ENCODE measurements around the gene PHACTR3.

The PHACTR3 gene

DNA sequence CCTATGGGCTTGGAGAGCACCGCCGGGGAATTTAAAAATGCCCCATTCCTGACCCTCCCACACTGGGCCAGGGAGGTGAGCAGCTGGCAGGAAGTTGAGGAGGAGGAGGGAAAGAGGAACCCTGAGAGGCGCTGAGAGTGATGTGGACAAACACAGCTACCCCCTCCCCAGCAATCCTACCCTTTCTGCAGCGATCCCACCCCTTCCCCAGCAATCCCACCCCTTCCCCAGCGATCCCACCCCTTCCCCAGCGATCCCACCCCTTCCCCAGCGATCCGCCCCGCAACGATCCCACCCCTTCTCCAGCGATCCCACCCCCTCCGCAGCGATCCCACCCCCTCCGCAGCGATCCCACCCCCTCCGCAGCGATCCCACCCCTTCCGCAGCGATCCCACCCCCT is 217.4 kb downstream of the PHACTR3 start:
- DNase-seq, result no peak

DNA sequence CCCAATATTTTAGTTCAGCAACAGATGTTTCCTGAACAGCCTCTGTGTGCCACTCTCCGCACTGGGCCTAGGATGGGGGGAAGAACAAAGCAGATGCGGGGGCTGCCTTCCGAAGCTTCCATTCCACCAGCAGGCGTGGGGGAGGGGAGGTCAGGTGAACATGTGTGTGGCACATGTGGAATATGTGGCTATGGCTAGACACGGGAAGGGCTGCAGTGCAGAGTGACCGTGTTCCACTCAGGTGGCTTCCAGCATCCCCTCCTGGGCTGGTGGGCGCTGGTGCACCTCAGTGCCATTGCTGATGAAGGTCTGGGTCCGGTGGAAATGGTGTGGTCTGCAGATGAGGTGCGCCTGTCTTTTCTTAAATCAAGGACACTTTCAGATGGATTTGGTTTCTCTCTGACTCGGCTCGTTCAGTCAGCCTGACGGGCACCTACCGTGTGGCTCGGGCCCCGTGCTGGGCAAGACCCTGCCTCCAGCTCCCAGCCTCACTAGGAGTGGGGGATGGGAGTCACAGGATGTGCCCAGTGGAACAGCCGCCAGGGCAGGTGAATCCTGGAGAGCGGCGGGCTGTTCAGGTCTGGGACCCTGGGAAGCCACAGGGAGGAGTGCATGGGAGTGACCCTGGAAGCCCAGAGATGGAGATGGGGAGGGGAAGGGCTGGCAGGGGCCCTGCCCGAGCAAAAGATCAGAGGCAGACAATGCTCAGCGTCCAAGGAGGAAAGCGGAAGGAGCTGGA is 218.1 kb downstream of the PHACTR3 start:
- no peak for DNase-seq

DNA sequence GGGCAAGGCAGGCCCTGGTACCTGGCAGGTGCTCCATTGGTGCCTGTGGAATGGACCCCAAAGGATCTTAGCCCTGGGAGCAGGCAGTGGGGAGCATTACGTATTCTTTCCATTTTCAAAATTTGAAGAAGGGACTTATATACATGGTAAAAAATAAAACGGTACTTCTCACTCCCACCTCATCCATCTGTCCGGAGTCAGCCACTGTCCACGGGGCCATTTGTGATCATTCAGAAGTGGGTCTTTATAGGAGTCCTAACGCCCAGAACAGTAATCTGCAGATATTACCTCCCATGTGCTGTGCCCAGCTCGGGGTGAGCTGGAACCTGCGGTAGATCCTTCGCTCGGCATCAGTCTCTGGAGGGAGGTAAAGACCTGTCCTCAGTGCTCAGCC is 218.7 kb downstream of the PHACTR3 start:
- no peak for DNase-seq

DNA sequence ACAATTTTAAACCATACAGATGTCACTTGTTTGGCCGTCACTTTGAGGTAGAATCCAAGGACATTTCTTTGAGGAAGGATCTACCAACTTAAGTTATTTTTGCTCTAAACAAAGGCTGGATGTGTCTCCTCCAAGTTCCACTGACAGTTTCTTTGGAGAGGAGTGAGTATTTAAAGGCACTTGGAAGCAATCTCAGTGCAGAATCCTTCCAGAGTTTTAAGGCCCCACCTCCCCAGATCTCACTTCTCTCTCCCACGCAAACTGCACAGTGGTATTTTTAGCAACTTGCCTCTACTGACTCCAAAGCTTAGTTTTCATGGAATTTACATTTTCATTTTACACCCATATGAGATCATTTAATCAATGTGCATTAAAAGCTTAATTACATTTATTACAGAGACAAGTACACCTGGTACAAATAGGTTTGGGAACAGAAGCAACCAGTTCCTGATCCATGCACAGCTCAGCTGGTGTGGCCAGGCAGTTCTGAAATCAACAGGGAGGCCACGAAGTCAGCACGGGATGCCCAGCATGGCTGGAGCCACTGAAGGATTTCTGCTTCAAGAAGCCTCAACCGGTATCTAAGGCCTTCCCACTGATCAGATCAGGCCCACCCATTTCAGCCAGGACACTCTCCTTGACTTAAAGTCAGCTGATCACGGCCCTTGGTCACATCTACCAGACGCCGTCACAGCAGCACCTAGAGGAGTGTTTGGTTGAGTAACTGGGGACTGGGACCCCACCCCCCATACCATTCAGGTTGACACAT is 219.3 kb downstream of the PHACTR3 start:
- no peak for DNase-seq

DNA sequence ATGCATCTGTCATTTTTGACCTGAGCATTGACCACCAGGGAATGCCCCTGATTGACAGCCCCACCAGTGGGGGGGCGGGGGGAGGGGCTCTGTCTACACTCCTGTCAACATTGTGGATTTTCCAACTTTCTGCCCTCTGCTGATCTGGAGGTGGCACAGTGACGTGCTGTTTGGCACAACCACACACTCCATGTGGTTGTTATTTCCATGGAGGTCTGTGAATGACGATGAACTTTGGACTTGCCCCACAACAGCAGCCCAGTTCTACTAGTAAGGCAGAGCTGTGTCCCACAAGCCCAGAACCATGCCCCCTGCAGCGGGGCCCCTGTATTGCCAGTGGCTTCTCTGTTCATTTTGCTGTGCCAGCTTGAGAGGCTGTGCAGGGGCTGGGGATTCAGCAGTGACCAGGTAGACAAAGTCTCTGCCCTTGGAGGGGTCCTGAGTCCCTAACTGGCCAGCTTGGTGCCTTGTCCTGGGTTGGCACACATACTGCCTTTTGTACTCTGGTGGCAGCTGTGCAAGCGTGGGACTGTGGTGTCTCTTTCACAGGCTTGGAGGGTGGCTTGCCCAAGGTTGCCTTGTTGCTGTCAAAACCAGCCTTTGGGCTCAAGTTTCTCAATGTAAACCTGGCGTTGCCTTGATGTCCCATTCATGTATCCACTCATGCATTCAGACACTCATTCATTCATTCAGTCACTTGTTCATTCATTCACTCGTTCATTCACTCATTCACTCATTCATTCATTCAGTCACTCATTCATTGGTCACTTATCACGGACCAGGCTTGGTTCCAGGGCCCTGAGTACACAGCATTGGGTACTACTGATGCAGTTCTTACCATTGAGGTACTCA is 220.6 kb downstream of the PHACTR3 start:
- no peak for DNase-seq

DNA sequence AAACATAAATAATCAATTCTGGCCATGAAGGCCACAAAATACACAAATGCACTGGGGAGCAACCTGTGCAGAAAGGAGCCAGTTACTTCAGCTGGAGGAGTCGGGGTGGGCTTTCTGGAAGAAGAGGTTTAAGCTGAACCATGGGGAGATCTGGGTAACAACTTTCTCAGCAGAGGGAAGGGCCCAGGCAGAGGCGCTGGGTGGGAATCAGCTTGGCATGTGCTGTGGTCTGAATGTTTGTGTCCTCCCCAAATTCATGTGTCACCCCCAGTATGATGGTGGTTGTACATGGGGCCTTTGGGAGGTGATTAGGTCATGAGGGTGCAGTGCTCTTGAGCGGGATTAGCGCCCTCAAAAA is 221.2 kb downstream of the PHACTR3 start:
- no peak for DNase-seq

DNA sequence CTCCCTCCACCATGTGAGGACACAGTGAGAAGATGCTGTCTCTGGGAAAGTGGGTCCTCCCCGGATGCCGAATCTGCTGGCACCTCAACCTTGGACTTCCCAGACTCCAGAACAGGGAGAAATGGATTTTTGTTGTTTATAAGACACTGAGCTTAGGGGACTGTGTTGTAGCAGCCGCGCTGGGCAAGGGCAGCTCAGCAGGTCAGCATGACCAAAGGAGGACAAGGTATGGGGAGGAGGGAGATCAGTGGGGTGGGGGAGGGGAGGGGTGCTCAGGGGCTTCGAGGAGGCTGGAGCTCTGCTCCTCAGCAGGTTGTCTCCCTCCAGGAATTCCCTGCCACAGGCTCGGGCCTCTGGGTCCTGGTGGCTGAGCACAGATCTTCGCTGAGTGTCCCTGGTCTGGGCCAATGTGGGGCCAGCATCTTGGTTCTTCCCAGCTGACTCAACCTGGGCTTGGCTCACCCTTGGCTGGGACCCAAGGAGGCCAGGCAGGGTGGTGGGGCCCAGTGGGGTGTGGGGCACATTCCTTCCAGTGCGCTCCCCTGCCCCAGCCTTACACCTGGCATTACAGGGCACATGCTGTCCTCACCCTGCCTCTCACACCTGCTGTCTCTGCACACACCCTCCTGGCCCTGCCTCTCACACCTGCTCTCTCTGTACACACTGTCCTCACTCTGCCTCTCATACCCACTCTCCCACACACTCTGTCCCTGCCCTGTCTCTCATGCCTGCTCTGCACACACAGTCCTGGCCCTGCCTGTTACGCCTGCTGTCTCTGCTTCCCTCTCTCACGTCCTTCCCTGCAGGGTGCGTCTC is 221.8 kb downstream of the PHACTR3 start:
- DNase-seq, result no peak

DNA sequence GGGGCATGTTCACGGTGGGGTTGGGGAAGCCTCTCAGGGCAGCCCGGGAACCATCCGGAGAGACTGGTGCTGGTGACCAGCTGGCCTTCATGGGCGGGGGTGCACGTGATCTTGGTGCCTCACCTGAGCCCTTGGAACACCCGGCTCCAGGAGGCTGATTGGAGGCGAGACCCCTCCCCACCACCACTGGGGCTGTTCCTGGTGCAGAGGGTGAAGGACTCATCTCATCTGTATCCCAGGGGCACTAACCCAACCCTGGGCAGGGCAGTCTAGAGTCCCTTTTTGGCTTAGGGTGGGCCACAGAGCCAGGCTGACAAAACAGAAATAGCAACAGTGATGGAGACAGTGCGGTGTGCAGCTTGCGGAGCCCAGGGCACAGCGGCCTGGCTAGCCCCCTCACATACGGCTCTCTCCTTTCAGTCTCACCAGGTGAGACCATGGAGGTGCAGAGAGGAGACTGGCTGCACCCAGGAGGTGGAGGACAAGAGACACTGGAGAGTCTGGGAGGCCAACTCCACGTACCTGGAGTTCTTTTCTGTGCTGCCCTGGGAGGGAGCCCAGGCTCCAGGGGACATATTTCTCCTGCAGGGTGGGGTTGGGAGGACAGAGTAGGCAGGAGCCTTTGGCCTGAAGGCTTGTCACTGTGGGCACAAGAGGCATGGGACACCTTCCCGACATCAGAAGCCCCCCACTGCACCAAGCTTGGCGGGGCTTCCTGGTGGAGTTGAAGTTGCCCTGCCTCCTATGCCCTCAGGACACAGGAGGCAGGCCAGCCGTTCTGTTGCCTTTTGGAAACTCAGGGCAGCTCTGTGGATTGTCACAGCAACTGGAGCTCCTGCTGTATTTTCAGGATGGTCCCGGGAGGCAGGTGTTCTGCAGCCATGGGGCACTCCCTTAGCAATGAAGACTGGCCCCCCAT is 223.1 kb downstream of the PHACTR3 start:
- no peak for DNase-seq

DNA sequence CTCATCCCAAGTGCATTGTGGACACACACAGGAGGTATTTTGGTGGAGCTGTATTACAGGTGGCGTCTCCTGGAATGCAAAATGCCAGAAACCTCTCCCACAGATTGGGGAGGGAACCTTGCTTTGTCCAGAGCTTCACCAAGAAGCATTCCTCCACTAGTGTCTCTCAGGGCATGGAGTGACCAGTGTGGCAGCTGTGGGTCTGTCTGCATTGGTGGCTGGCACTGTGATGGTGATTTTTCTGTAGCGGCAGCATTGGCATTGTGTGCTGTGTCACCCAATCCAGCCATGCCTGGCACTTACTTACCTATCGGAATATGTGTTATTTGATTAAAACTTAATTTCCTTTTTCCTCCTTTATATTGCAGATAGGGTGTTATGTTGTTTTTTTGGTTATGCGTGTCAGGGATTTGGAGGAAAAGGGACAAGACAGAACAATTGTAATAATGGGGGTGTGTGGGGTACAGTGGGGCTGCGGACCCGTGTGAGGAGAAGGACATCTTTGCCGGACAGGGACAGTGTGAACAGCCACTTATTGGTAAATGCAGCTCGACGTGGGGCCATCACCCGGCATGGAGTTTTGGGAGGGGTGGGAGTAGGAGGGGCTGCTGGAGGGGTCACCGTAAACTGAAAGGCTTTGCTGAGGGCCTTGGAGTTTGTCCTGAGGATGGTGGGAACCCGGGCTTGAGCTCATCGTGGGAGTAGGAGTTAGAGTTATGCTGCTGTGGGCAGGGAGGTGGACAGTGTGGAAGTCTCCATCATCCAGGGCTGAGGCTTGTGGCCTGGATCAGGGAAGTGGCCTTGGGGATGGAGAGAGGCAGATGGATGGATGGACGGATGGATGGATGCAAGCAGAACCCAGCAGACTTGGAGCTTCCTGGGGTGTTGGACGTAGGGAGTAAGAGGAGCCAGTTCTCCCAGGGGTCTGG is 224.0 kb downstream of the PHACTR3 start:
- no peak for DNase-seq

DNA sequence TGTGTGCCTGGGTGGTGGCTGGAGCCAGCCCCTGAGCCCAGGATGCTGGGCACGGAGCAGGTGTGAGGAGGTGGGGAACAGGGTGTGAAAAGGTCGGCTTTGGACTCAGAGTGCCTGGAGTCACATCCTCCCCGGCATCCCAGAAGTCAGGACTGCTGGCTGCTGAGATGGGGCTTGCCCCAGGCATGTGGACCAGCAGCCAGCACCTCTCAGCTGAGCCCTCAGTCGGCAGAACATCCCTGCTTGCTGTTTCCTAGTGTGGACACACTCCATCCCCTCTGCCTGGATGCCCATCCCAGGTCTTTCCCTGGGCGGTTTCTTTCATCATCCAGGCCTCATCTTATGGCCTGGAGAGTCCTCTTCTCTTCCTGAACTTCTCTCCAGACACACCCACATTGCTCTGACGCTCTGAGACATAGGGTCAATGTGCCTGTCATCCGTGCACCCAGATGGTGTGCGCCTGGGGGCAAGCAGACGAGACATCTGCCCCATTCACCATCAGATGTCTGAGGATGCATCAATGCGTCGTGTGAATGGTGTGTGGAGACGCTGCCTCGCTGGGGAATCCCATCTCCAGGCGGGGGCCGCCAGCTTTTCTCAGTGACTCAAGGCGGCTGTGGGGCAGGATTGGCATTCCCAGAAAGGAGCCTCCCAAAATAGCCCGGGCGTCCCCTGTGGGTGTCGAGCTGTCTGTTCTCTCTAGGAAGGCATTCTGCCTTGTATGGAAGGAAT is 224.9 kb downstream of the PHACTR3 start:
- no peak for DNase-seq

DNA sequence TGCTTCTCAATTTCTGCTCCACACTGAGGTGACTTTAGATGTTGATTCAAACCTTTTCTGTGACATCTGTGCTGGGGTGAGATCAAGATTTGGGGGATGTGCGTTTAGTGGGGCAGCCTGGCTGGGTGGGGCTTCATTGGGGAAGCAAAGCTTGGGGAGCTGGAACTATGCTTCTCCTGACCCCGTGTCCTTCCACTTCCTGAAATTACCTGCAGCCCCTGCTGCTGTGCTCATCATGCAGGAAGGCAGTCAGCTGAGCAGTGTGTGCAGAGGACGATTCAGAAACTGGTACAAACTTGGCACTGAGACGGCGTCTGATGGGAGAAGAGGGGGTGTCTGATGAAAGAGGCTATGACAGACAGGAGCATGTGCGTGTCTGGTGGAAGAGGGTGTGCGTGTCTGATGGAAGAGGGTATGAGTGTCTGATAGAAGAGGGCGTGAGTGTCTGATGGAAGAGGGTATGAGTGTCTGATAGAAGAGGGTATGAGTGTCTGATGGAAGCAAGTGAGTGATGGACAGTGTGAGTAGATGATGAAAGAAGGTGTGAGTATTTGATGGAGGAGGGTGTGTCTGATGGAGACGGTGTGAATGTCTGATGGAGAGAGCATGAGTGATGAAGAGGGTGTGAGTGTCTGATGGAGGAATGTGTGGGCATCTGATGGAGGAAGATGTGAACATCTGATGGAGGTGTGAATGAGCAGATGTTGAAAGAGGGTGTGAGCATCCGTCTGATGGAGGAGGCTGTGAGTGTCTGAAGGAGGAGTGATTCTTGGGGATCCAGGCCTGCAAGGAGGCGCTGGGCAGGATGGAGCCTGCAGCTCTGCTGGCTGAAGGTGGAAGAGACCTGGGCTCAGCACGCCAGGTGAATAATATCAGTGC is 225.7 kb downstream of the PHACTR3 start:
- no peak for DNase-seq

DNA sequence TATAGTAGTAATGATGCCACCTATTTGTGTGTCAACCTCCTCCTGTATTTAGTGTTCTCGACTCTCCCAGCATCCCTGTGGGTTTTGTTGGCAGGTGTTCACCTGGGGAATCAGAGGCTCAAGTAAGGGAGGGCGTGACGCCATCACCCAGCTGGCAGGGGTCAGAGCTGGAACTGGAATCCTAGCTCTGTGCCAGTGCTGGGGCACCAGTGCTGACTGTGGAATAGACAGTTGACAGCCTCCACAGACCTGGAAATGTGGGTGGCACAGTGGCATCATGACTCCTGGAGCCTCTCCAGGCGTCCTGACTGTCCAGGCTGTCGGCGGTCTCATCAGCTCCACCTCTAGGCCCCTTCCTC is 226.3 kb downstream of the PHACTR3 start:
- DNase-seq, result no peak

DNA sequence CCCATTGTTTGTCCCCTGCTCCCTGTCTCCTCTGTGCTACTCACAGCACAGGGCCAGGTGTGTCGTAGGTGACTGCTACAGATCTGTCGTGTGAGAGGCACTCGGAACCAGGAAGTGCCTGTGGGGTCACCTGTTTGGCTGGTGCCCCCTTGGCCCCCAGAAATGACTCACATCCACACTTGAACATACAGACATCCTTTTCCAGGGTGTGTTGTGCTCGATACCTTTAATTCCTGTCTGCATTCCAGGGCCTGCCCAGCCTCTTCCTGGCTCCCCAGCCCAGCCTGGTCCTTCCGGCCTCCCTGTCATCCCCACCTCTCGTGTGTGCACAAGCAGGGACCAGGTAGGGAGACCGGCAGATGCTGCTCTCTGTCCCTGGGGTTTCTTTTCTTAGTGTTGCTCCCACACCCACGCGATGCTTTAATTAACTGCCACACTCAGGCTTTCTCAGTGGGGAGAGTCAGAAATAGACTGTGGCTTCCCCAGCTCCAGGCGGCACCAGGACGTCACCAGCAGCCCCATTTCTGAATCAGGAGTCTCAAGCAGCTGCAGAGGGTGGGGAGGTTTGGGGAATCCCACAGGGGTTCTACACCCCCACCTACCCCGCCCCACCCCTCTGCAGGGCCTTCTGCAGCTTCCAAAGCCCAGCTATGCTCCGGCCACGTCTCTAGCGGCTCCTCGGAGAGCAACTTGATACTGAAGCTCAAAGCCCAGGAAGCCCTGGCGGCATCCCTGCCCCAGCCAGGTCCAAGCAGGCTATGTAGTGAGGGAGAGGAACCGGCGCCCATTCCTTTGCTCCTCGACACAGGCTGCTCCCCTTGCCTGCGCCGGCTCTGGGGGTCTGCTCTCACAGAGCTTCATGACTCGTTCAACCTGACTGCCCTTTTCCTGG is 226.9 kb downstream of the PHACTR3 start:
- DNase-seq, result no peak

DNA sequence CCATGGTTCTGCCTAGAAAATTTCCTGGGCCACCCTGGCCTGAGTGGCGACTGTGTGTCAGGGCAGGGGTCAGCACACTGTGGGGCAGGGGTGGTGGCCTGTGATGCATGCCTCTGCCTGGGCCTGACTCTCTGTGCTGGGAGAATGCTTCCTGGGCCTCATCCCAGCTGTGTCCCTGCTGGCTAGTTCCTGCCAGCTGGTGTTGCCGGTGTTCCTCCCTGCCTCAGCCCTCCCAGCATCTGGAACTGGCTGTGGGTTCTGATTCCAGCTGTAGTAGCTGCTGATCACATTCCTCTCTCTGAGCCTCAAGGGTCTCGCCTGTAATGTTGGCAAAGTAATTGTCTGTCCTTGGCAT is 227.6 kb downstream of the PHACTR3 start:
- no peak for DNase-seq

DNA sequence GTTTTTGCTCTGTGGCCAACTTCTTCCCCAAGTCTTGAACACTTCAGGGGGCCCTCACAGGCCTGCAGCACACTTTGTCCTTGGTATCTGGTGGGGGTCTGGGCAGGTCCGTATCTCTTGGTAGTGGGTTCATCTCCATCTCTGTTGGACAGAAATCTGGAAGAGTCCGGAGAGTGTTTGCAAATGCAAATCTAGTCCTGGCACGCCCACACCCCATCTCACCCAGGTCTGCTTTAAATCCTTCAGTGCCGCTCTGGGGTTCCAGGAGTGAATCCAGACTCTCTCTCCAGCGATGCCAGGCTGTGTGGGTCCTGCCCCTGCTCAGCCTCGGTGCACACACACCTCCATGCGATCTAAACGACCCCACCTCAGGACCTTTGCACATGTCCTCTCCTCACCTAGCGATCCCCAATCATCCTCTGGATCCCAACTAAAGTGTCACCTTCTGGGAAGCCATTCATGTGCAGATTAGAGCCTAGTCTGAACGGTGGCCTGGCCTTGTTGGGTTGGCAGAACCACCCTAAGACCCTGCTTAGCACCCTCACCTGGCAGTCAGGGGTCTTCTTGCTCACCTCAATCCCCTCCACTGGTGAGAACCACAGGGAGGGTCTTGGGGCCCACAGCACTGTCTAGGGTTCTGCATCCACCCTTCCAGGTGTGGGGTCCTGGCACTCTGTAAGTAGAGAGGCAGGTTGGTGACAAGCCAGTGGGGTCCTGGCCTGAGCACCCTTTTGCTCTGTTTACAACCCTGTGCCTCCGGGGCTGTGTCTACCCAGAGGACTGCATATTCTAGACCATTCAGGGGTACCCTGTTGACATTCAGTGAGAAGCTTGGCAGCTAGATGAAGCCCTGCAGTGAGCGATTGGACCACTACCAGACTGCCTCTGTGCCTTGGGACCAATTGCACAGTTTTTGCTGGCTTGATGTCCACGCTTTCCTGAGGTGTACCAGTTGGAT is 228.3 kb downstream of the PHACTR3 start:
- no peak for DNase-seq

DNA sequence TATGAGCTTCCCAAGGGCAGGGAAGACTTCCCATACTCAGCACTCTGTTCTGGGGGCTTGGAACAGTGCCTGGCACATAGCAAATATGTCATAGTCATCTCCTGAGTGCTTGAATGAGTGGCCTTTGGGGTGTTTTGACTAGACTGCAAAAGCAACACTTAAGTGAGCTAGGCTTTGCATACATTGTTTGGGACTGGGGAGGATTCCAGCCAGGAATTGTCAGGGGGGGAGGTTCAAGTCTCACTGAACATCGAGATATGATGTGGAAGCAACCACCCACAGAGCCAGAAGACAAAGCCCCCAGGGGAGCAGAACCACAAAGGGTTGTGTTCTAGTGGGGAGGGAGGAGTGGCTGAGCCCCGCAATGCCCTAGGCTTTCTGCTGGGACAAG is 230.7 kb downstream of the PHACTR3 start:
- no peak for DNase-seq

Measured in activated CD8-positive, alpha-beta memory T cell treated with anti-CD3 and anti-CD28 coated beads, Interleukin-2, amount 50 U/mL, for 4 hours (primary cell).